WTC11 (cell line): ENCODE data around the gene CBFA2T2.

Source experiments
- CTCF ChIP-seq: fragments of 200-600 bp; IDR thresholded peaks from 2 replicates; pipeline ENCODE4 v1.8.0; 2022; ENCODE audit warnings: antibody characterized with exemption
- ELF4 ChIP-seq: sonication (generic); formaldehyde crosslinking; IDR thresholded peaks from 2 replicates; pipeline ENCODE4 v1.8.1; 2022; ENCODE audit warnings: low read depth, mild to moderate bottlenecking, moderate library complexity, missing genetic modification reagents
- NR3C1 ChIP-seq: sonication (generic); formaldehyde crosslinking; conservative IDR thresholded peaks from 2 replicates; pipeline ENCODE4 v1.8.1; 2023; ENCODE audit warnings: low read depth, mild to moderate bottlenecking, missing genetic modification reagents

DNA sequence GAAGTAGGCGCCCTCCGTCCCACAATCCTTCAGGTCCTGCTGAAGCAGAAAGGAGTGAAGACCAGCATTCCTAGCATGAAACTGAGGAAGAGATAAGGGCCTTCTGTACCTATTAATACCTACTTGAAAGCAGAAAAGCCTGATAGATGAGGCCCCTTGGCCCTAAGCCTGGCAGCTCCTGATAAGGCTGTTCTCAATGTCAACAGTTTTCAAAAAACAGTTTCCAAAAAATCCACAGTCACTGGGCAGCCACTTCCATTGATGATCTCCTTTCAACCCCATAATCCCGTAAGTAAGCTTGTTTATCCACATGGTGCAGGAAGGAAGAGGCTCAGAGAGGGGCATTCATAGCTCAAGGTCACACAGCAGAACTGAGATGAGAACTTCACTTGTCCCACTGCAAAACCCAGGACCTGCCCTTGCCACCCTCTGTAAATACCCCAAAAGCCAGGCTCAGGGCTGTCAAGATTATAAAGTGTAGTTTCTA is 199.1 kb downstream of the CBFA2T2 start:
- TF ChIP-seq CTCF: no peak
- TF ChIP-seq NR3C1: no peak
- TF ChIP-seq ELF4 (CRISPR knock-in tag): no peak
